ENCODE results near the gene PDIA5.
A peak's percentile ranks its signal among the peaks of the same experiment; 100 is the strongest.

The PDIA5 gene

DNA sequence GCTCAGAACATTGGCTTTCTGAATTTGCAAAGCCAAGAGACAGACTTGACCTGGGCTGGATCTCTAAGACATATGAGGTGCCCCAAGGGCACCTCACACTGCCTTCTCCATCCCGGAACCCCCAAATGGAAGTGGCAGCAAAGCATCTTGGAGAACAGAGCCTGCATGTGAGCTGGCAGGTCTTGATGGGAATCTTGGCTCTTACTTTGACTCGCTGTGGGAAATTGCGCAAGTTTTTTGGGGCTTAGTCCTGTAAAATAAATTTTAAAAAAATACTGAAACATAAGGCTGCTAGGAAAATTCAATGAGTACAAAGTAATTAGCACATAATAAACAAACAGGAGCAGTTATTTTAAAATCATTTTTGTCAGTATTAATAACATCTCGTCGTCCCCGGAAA, 121.2 kb downstream of the PDIA5 start:
- no peak for DNase-seq

DNA sequence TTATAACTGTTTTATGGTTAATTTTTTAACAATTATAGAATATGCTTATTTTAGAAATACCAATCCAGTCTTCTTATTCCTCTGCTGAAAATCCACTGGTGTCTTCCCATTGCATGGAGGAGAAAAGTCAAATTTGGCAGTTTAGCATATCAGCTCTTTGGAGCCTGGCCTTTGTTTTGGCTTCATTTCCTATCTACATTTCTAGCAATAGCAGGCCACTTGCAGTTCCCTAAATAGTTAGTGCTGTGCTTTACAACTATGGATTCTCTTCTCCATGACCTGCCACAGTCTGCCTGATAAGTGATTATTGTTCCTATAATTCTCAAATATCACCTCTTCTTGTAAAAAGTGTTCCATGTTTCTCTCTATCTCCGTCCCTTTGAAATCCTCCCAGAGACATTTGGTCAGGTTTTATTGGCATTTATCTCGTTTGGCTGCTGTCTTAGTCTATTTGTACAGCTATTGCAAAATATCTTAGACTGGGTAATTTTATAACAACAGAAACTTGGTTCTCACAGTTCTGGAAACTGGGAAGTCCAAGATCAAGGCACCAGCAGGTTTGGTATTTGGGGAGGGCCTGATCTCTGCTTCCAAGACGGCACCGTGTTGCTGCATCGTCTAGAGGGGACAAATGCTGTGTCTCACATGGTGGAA, 126.8 kb downstream of the PDIA5 start:
- no peak for DNase-seq

GRCh38 chr3:123194552-123194951, 127.7 kb downstream of the PDIA5 start:
- DNase-seq, result no peak

GRCh38 chr3:123198372-123198771, 131.5 kb downstream of the PDIA5 start:
- DNase-seq, result no peak

DNA sequence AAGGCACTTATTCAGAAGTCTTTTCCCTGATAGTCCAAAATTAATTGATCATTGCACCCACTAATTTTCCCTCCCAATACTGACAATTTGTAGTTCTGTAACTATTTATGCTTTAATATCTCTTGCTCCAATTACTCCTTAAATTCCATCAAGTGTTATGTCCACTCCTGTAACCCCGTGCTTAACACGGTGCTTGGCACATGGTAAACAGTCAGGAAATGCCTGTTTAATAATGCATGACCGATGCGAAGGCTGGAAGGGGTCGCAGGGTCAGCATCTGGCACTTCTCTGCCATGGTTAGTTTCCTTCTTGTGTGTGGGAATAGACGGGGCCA, 134.4 kb downstream of the PDIA5 start:
- no peak for DNase-seq

- peak; percentile 95 for DNase-seq
These were observed 135.0 kb downstream of the PDIA5 start, which contains the start of gene SEC22A for GRCh38 chr3:123201557-123202427. Gene SEC22A (plus strand): TSS chr3:123201943. CDS start chr3:123209218, 7,275 bp downstream.

- DNase-seq, result no peak
These were observed 135.6 kb downstream of the PDIA5 start for GRCh38 chr3:123202451-123202850.
